Measurements from ENCODE around the gene PPM1H.
"Not testable (repeated sequence)": the region's sequence is repeated elsewhere in the genome, so short reads cannot be mapped to it uniquely, and the experiment has no call there.

The PPM1H gene, protein sequence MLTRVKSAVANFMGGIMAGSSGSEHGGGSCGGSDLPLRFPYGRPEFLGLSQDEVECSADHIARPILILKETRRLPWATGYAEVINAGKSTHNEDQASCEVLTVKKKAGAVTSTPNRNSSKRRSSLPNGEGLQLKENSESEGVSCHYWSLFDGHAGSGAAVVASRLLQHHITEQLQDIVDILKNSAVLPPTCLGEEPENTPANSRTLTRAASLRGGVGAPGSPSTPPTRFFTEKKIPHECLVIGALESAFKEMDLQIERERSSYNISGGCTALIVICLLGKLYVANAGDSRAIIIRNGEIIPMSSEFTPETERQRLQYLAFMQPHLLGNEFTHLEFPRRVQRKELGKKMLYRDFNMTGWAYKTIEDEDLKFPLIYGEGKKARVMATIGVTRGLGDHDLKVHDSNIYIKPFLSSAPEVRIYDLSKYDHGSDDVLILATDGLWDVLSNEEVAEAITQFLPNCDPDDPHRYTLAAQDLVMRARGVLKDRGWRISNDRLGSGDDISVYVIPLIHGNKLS

DNA sequence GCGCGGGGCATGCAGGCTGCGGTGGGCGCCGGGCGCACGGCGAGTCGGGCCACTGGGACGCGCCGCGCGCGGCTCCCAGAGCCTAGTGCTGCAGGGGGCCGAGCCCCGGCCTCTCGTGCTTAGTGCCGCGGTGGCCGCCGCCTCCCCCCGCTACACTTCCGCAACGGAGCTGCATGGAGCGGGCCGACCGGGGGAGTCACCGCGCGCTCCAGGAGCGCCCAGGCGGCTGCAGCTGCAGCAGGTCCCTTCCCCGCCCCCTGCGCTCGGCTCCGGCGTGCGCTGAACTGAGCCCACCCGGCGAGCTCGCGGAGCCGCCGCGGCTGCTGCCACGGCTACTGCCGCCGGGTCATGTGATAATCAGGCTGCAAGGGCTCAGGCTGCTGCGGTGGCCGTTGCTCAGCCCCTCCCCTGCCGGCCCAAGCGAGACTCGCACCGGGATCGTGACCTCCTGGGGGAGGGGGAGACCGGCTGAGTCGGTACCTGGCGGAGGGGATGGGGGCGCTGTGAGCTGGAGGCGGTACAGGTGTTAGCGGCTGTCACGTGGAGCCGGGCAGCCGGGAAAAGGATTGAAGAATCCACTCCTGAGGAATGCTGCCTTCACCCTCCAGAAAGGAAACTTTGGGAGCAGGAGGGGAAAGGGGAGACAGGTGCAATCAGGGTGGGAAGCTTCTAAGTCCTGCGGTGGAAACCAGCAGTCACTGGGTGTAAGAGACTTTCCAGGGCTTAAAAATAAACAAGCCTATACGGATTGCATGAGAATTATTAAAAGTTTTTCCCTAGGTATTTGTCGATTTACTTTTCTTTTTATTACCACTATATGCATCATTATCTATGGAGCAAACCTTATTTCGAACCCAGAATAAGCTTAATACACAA lies at the start of gene PPM1H:
Gene PPM1H, minus strand, starts transcription at position 352 of the 876 bp plus-strand sequence. CDS start 414 bp downstream, outside the sequence.
- peaks cover 13% of the 10 kb centered on the region for H3K4me1 Mint-ChIP-seq
- CTCF ChIA-PET, result interaction anchor here (0.6 to 1.8 kb wide), 3 partner anchors 17 to 905 kb away, joined by 3 to 5 read pairs (median 4); no protein-coding TSS in a partner anchor
- DNase-seq, result peak; percentile 54
- H3K9me3 Mint-ChIP-seq, result no peaks in the 10 kb centered on the region
- H3K36me3 Mint-ChIP-seq, result peaks cover 4% of the 10 kb centered on the region
- H3K27ac Mint-ChIP-seq, result no peak within 1 kb of the TSS
- H3K4me3 Mint-ChIP-seq, result peak within 1 kb of the TSS; percentile 78
- peaks cover 50% of the 10 kb centered on the region for H3K27me3 Mint-ChIP-seq

DNA sequence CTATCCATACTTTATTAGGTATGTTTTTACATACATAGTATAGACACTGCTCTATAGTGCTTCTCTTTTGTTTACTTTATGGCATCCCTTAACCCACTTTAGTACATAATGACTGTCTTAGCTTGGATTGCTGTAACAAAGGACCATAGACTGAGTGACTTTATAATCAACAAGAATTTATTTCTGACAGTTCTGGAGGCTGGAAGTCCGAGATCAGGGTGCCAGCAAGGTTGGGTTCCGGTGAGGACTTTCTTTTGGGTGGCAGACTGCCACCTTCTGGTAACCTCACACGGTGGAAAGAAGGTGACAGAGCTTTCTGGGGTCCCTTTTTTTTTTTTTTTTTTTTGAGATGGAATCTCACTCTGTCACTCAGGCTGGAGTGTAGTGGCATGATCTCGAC lies 48.6 kb upstream of the PPM1H start:
- Mint-ChIP-seq H3K27me3 (no peaks in the 10 kb centered on the region), H3K4me3 (no peak overlapping the region), H3K4me1 (no peaks in the 10 kb centered on the region), H3K36me3 (no peaks in the 10 kb centered on the region), H3K27ac (no peak overlapping the region), H3K9me3 (no peaks in the 10 kb centered on the region)
- CTCF ChIA-PET, result interaction anchor here (1.0 kb wide), 1 partner anchor 11 kb away, joined by 3 read pairs; no protein-coding TSS in a partner anchor
- no peak for DNase-seq

DNA sequence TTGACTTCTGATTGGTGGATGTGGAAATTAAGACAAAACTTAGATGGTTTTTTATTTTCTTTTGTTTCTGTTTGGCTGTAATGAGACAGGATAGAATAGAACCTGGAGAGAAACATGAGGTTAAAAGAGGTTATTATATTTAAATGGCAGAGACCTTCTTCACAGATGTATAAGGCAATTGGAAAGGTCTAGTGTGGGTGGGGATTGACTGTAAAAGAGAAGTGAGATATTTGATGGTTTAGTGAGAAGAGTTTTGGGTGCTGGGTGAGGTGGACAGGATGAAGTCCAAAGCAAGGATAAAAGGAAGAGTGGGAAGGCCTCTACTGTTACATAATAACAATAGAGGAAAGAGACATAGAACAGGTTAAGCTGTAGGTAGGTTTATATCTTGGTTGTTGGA lies 43.8 kb upstream of the PPM1H start:
- CTCF ChIA-PET, result no interaction called here
- no peaks in the 10 kb centered on the region for H3K9me3 Mint-ChIP-seq
- DNase-seq, result no peak
- no peaks in the 10 kb centered on the region for H3K4me1 Mint-ChIP-seq
- H3K36me3 Mint-ChIP-seq, result no peaks in the 10 kb centered on the region
- H3K4me3 Mint-ChIP-seq, result no peak overlapping the region
- H3K27ac Mint-ChIP-seq, result no peak overlapping the region
- H3K27me3 Mint-ChIP-seq, result no peaks in the 10 kb centered on the region

DNA sequence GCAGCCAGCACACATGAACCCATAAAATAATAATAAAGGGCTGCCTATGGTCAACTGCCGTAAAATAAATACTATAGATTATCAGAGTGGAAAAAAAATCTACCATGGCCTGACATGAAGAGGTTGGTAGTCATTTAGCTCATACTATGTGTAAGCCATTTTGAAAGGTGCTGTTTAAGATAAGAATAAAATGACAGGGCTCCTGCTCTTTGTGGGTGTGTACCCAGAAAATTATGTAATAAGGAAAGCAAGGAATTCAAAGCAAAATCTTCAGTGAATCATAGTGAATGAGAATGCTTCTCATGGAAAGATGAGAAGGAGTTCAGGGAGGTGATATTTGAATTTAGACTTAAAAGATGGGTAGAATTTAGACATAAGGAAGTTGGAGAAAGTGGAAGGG lies 42.9 kb upstream of the PPM1H start:
- no peak overlapping the region for H3K27ac Mint-ChIP-seq
- DNase-seq, result no peak
- no peaks in the 10 kb centered on the region for H3K4me1 Mint-ChIP-seq
- no peak overlapping the region for H3K4me3 Mint-ChIP-seq
- CTCF ChIA-PET, result no interaction called here
- H3K9me3 Mint-ChIP-seq, result no peaks in the 10 kb centered on the region
- no peaks in the 10 kb centered on the region for H3K36me3 Mint-ChIP-seq
- no peaks in the 10 kb centered on the region for H3K27me3 Mint-ChIP-seq

DNA sequence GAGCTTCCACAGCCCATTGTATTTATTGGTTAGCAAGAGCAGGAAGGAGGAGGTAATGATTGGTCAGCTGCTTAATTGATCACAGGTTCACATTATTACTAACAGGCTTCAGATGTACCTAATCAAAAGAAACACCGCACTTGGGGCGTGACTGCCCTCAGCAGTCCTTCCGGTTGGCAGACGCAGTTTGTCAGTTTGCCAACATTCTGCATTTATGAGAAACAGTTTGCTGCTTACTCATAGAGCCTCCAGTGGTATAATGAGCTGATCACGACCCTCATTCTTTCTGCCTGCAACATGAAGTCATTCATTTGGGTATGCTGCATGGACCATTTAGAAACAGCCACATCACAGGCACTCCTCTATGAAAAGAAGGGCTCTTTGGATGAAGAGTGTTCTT lies 42.5 kb upstream of the PPM1H start:
- Mint-ChIP-seq H3K4me3 (no peak overlapping the region), H3K4me1 (no peaks in the 10 kb centered on the region), H3K27me3 (no peaks in the 10 kb centered on the region), H3K9me3 (no peaks in the 10 kb centered on the region), H3K36me3 (no peaks in the 10 kb centered on the region), H3K27ac (no peak overlapping the region)
- no peak for DNase-seq
- CTCF ChIA-PET, result no interaction called here

DNA sequence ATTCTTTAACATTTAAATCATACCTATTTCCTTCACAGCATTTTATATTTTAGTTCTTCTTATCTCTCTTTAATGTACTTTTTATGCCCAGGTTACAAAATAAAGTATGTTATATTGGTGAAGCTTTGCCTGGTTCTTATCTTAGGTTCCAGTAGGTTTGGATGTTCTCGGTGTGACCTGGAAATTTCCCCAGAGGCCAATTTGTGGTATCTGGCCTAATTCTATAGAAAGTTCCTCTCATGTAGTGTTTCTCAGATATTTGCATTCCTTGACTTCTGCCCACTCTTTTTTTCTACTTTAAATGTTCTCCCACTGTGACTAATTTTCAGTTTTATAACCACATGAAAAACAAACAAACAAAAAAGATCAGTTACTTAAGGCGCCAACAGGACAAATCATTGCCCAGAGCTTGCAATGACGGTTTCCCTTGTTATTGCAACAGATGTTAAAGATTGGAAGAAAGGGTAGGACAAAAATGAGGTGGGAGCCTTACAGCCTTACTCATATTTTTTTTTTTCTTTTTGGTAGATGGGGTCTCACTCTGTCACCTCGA lies 41.2 kb upstream of the PPM1H start:
- no peaks in the 10 kb centered on the region for H3K36me3 Mint-ChIP-seq
- H3K9me3 Mint-ChIP-seq, result no peaks in the 10 kb centered on the region
- no peaks in the 10 kb centered on the region for H3K4me1 Mint-ChIP-seq
- CTCF ChIA-PET, result no interaction called here
- H3K27me3 Mint-ChIP-seq, result no peaks in the 10 kb centered on the region
- no peak overlapping the region for H3K4me3 Mint-ChIP-seq
- no peak for DNase-seq
- H3K27ac Mint-ChIP-seq, result no peak overlapping the region

DNA sequence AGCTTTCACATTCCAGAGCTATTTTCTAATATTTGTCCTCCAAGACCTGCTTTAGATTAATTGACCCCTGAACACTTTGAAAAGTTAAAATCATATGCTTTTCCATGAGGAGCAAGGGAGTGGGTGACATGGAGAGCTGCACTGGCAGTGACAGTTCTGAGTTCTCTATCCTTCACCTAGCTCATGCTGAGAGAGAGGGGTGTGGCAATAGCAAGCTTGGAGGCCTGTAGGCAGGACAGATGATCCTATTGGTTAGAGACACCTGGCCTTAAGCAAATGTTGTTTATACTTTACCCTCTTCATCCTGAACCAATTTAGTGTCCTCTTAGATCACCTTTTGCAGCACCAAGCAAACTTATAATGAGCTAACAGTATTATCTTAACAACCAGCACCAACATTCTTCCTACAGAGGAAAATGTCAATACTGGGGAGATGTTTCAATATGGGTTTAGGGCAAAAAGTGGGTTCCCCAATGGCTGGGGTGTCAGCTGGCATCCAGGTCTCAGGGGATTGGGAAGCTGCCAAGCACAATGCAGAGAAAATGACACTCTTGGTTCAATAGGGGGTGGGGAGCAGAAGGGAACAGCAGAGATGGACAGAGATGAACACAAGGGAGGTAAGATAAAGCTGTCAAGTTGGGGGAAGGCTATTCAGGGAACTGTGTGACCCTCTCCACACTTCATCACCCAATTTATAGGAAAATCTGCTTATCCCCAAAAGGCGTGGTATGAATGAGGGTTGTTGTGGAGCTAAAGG lies 37.0 kb upstream of the PPM1H start:
- H3K9me3 Mint-ChIP-seq, result no peaks in the 10 kb centered on the region
- no peak for DNase-seq
- no peak overlapping the region for H3K4me3 Mint-ChIP-seq
- H3K36me3 Mint-ChIP-seq, result no peaks in the 10 kb centered on the region
- H3K27ac Mint-ChIP-seq, result no peak overlapping the region
- H3K27me3 Mint-ChIP-seq, result no peaks in the 10 kb centered on the region
- CTCF ChIA-PET, result no interaction called here
- H3K4me1 Mint-ChIP-seq, result no peaks in the 10 kb centered on the region

DNA sequence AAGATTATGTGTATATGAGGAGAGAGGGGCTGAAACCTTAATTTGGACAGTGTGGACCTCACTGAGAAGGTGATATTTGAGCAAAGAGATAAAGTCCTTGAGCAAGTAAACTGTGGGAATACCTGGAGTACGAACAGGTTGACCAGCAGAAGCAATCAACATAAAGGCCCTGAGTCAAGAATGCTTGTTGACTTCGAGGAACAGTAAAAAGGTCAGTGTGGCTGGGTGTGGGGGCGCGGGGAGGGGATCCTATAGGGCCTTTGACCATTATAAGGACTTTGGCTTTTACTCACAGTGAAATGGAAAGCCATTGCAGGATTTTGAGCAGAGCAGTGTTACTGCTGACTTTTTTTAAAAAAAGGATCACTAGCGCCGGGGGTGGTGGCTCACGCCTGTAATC lies 34.7 kb upstream of the PPM1H start:
- Mint-ChIP-seq H3K4me3 (no peak overlapping the region), H3K27me3 (peaks cover 4% of the 10 kb centered on the region), H3K36me3 (no peaks in the 10 kb centered on the region), H3K27ac (no peak overlapping the region), H3K9me3 (no peaks in the 10 kb centered on the region), H3K4me1 (no peaks in the 10 kb centered on the region)
- DNase-seq, result no peak
- CTCF ChIA-PET, result no interaction called here

DNA sequence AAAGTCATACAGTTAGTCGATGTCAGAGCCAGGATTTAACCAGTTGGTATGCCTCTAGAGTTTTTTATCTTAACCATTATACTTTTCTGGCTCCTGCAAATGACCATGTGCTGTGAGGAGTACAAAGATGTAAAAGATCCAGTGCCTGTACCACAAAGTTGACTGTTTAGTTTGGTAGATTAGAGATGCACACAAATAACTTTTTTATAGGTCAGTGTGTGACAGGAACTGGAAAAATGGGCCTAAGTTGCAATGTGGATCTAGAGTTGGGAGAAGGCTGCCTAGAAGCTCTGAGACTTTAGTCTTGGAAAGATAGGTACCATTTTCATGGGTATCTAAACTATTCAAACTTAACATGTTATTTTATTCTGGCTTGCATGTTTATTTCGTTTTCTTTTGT lies 32.8 kb upstream of the PPM1H start:
- H3K4me1 Mint-ChIP-seq, result no peaks in the 10 kb centered on the region
- H3K36me3 Mint-ChIP-seq, result no peaks in the 10 kb centered on the region
- no peak overlapping the region for H3K27ac Mint-ChIP-seq
- no peak overlapping the region for H3K4me3 Mint-ChIP-seq
- no peaks in the 10 kb centered on the region for H3K9me3 Mint-ChIP-seq
- H3K27me3 Mint-ChIP-seq, result peaks cover 4% of the 10 kb centered on the region
- CTCF ChIA-PET, result no interaction called here
- DNase-seq, result no peak

DNA sequence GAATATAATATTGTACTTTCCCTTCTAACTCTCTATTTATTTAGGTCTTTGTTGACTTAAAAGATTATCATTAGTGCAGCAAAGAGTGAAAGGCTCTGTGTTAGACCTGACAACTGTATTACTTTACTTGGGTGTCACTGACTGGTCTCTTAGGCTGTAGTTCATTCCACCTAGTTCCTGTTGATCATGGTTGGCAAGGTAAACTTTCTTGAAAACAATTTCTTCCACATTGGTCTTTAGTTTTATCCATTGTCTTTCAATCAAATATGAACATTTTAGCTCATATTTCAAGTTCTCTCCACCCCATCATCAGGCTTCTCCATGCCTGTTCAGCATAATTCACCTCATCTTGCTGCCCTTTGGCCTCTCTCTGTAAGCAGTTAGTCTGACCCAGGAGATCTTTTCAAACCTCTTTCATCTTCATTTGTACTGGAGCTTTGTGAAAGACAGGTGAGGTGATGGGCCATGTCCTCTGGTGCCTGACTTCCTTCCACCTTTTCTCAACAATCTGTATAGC lies 32.1 kb upstream of the PPM1H start:
- Mint-ChIP-seq H3K36me3 (no peaks in the 10 kb centered on the region), H3K27ac (no peak overlapping the region), H3K4me1 (no peaks in the 10 kb centered on the region), H3K27me3 (peaks cover 4% of the 10 kb centered on the region), H3K9me3 (no peaks in the 10 kb centered on the region), H3K4me3 (no peak overlapping the region)
- DNase-seq, result no peak
- CTCF ChIA-PET, result no interaction called here

DNA sequence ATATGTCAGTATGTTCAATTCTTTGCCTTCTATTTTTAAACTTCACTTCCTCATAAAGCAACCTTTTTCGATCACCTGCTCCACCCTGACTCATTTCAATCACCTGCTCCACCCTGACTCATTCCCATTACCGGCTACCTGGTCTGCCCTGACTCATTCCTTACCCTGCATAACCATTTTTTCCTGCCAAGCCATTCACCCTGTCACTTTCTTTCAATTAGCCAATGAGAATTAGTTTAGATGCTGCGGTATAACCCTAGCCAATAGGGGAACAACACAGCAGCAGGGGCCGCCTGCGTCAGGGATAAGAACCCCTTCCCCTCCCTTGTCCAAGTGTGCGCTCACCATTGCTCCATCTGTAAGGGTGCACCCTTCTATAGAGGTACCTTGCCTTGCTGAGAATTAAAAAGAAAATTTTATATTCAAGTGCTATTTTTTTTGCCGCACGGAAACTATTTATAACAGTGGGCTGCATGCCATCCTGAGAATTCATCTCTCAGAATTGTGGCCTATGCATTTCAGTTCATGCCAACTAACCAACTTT lies 31.6 kb upstream of the PPM1H start:
- H3K4me1 Mint-ChIP-seq, H3K27me3 Mint-ChIP-seq, H3K4me3 Mint-ChIP-seq, H3K27ac Mint-ChIP-seq, H3K9me3 Mint-ChIP-seq, DNase-seq, CTCF ChIA-PET, H3K36me3 Mint-ChIP-seq: not testable (repeated sequence)

DNA sequence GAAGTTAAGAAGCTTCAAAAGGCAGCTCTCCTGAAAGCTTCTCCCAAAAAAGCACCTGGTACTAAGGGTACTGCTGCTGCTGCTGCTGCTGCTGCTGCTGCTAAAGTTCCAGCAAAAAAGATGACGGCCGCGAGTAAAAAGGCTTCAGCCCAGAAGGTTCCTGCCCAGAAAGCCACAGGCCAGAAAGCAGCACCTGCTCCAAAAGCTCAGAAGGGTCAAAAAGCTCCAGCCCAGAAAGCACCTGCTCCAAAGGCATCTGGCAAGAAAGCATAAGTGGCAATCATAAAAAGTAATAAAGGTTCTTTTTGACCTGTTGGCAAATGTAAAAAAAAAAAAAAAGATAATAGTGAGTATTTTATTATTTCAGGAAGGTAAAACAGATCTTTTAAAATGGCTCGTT lies 30.8 kb upstream of the PPM1H start:
- DNase-seq, H3K4me3 Mint-ChIP-seq, H3K27ac Mint-ChIP-seq, H3K9me3 Mint-ChIP-seq, H3K4me1 Mint-ChIP-seq, CTCF ChIA-PET, H3K36me3 Mint-ChIP-seq, H3K27me3 Mint-ChIP-seq: not testable (repeated sequence)

DNA sequence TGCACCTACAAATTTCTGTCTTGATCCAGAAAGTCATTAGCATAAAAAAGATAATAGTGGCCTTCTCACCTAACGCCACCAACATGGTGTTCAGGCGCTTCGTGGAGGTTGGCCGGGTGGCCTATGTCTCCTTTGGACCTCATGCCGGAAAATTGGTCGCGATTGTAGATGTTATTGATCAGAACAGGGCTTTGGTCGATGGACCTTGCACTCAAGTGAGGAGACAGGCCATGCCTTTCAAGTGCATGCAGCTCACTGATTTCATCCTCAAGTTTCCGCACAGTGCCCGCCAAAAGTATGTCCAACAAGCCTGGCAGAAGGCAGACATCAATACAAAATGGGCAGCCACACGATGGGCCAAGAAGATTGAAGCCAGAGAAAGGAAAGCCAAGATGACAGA lies 30.3 kb upstream of the PPM1H start:
- H3K27ac Mint-ChIP-seq, H3K36me3 Mint-ChIP-seq, H3K4me1 Mint-ChIP-seq, H3K27me3 Mint-ChIP-seq, CTCF ChIA-PET, H3K9me3 Mint-ChIP-seq, DNase-seq, H3K4me3 Mint-ChIP-seq: not testable (repeated sequence)

Data from activated naive CD4-positive, alpha-beta T cell treated with anti-CD3 and anti-CD28 coated beads, Interleukin-2, amount 10 ng/mL, durations not matched to agents 7 days and 5 days (primary cell).